HG03354 (cell line): ENCODE results near the gene STK25.
"Not testable (repeated sequence)": the region's sequence is repeated elsewhere in the genome, so short reads cannot be mapped to it uniquely, and the experiment has no call there.

ENCODE experiments used
- ATAC-seq: cut with Tn5 transposase; IDR thresholded peaks from one replicate; pipeline ENCODE4 v1.9.1; 2021; ENCODE audit warnings: mild to moderate bottlenecking; ENCODE audit not compliant: unreplicated experiment, poor library complexity, severe bottlenecking

STK25 gene

GRCh38 chr2:241479026-241479898 is 29.1 kb downstream of the STK25 start:
- no peak for ATAC-seq

GRCh38 chr2:241478166-241478565 is 30.2 kb downstream of the STK25 start:
- ATAC-seq, result no peak

DNA sequence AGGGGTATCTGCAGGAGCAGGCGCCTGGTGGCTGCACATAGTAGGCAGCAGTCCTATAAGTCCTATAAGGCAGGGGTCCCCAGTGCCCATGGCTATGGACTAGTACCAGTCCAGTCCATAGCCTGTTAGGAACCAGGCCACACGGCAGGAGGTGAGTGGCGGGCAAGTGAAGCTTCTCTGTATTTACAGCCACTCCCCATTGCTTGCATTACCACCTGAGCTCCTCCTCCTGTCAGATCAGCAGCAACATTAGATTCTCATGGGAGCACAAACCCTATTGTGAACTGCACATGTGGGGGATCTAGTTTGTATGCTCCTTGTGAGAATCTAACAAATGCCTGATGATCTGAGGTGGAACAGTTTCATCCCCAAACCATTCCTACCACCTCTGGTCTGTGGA is 33.1 kb downstream of the STK25 start:
- no peak for ATAC-seq

DNA sequence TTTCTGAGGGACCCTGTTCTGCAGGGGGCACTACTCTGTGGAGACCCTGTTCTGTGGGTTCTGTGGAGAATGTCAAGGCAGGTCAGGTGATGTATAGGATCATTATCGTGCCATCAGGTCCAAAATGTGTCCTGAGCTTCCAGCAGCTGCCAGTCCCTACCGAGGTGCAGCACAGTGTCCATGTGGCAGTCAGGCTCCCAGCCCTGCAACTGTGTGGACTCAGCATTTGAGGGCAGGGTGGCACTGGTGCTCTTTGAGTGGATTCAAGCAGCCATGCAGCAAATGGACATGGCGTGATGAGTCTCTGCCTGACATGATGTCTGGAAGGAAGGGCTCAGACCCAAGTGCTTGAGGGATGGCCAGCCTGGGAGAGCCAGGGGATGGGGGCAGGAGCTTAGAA is 35.0 kb downstream of the STK25 start:
- no peak for ATAC-seq

DNA sequence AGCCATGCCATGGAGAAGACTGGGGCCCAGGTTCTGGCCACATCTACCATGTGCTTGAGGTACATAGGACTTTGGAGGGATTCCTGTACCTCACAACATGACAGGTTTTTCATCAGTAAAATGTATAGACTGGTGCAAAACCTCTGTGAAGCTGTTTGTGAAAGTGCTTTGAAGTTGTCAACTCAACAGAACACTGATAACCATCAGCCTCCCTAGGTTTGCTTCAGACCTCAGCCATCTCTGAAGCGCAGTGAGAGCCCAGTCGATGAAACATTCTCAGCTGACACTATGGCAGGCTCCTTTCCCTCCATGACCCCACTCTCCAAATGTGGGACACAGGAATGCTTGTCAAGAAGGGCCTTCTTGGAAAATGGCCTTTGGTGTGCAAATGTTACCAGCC is 38.6 kb downstream of the STK25 start:
- ATAC-seq, result no peak

DNA sequence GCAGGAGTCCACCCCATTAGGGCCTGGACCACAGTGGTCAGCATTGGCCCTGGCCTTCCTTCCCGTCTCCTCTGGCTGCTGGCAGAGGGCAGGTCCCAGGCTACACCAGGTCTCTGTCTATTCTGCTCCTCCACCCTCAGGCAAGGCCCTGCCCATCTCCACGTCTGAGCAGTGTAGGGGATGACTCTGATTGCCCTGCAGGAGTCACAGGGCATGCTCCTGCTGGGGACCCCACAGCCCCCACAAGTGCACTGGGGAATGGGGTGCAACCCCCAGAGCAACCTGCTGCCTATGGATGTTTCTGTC is 40.0 kb downstream of the STK25 start:
- ATAC-seq, result no peak

- no peak for ATAC-seq
Measured at GRCh38 chr2:241467777-241468475, 40.5 kb downstream of the STK25 start.

DNA sequence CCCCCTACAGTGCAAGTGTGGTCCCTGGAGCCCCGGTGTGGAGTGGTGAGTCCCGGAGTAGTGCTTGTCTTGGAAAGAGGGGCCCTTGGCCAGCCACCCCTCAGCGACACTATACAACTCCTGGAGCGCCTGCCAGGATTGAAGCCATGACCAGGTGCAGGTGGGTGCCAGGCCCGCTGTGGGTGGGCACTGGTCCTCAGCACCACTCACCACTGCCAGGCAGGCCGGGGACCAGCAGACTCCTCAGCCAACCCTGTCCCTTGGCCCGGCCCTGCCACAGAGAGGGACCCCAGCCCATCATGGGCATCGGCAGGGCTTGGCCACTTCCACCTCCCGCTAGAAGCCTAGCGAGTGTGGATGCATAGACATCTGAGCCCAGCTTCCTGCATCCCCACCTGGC is 42.2 kb downstream of the STK25 start:
- no peak for ATAC-seq

GRCh38 chr2:241465543-241465942 is 42.8 kb downstream of the STK25 start:
- no peak for ATAC-seq

GRCh38 chr2:241463276-241464135 is 44.9 kb downstream of the STK25 start:
- no peak for ATAC-seq

GRCh38 chr2:241461693-241462677 is 46.4 kb downstream of the STK25 start:
- ATAC-seq, result no peak

DNA sequence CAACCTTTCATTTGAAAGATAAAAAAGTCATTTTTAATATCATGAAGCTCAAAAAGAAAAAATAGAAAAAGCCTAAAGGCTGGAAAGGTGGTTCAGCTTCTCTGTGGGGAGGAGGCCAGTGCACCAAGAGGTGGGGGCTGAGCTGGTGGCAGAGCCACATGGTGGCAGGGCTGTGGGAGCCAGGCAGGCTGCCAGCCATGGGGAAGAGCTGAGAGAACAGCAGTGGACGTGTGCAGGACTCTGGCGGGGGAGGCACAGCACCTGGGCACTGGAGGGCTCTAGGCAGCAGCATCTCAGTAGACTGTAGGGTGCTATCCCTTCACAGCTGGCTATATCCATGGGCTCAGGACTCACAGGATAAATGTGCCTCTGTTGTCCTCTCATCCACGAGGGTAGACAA is 47.8 kb downstream of the STK25 start:
- no peak for ATAC-seq

GRCh38 chr2:241459520-241459919 is 48.9 kb downstream of the STK25 start:
- ATAC-seq, result no peak

GRCh38 chr2:241458687-241459086 is 49.7 kb downstream of the STK25 start:
- no peak for ATAC-seq

DNA sequence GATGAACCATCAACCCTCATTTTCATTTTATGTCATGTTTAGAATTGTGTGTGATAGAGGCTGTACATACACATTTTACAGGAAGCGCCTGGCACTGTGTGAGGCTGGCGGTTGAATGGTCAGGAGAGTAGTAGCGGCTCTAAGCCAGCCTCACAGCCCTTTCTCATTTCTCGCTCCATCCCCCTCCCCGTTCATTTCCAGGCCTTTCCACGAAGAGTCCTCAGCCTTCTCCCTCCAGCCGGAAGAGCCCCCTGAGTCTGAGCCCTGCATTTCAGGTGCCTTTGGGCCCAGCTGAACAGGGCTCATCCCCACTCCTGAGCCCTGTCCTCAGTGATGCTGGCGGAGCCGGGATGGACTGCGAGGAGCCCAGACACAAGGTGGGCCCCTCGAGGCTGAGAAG is 51.8 kb downstream of the STK25 start:
- no peak for ATAC-seq

DNA sequence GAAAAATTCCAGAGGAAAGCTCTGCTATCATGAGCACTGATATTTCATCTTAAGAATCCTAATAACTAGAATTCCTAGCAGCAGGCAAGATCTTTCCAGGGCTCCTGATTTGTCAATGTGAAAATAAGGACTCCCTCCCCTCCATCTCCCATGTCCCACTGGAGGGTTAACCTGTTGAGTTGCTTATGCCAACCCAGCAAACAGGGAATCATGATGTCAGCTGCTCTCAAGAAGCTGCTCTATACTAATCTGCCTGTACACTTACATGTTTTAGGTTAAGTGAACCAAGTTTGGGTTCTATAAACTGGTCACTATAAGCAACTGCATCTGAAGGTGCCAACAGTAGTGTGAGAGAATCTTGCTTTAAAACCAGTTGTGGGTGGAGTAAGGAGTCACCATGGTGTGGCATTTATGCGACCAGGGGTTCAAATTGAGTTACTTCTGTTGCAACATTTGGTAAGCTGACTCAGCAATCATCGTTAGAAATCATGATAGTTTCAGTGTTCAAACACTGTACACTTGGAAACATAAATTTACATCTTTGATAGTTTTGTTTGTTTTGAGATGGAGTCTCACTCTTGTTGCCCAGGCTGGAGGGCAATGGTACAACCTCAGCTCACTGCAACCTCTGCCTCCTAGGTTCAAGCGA is 53.4 kb downstream of the STK25 start:
- ATAC-seq, result no peak

DNA sequence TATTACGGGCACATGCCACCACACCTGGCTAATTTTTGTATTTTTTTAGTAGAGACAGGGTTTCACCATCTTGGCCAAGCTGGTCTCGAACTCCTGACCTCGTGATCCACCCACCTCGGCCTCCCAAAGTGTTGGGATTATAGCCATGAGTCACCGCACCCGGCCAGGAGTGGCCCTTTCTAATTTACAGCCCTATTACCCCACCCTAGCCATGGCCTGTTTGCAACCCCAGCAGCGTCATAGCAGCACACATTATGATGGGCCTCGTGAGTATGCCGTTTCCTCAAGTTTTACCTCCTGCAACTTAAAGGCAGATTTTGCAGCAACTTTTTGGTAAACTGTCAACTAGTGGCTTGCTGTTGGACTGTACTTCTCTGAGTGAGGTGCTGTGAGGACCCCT is 54.5 kb downstream of the STK25 start:
- not testable (repeated sequence) for ATAC-seq

- ATAC-seq, result no peak
Measured at GRCh38 chr2:241451840-241452506, 56.4 kb downstream of the STK25 start.
